H9 (cell line): ENCODE results near the gene PCDHGB2. TPM values are rescaled to one million over a fixed set of nuclear protein-coding genes. Genes with fewer than 3 reads are reported as not detected.

ENCODE experiments used
- DNase-seq: peaks from one replicate; pipeline ENCODE4 v3.0.0-alpha.2; 2017
- H2AFZ ChIP-seq: one replicate; pipeline ENCODE4 v1.6.1; 2013; ENCODE audit warnings: mild to moderate bottlenecking, low read length, control low read depth, moderate library complexity
- H2AK5ac ChIP-seq: 2 replicates; pipeline ENCODE4 v1.6.1; 2013; ENCODE audit warnings: low read length, control low read depth, mixed read lengths; ENCODE audit not compliant: insufficient read length
- H2BK120ac ChIP-seq: one replicate; pipeline ENCODE4 v1.6.1; 2013; ENCODE audit warnings: low read depth, mild to moderate bottlenecking, low read length, control low read depth, inconsistent platforms; ENCODE audit not compliant: poor library complexity, severe bottlenecking
- H2BK12ac ChIP-seq: 2 replicates; pipeline ENCODE4 v1.6.1; 2013; ENCODE audit warnings: low read length, control low read depth, mixed read lengths, low read depth; ENCODE audit not compliant: insufficient read length
- H2BK15ac ChIP-seq: 2 replicates; pipeline ENCODE4 v1.6.1; 2013; ENCODE audit warnings: low read depth, low read length, control low read depth
- H2BK20ac ChIP-seq: one replicate; pipeline ENCODE4 v1.6.1; 2013; ENCODE audit warnings: low read depth, mild to moderate bottlenecking, low read length, control low read depth, inconsistent platforms; ENCODE audit not compliant: poor library complexity, severe bottlenecking
- H2BK5ac ChIP-seq: 2 replicates; pipeline ENCODE4 v1.6.1; 2013; ENCODE audit warnings: low read length, control low read depth, mixed read lengths; ENCODE audit not compliant: insufficient read length
- H3K14ac ChIP-seq: 2 replicates; pipeline ENCODE4 v1.6.1; 2013; ENCODE audit warnings: low read length, control low read depth; ENCODE audit not compliant: insufficient read depth
- H3K18ac ChIP-seq: 2 replicates; pipeline ENCODE4 v1.6.1; 2013; ENCODE audit warnings: low read depth, mild to moderate bottlenecking, mixed read lengths, low read length, control low read depth; ENCODE audit not compliant: insufficient read length
- H3K23ac ChIP-seq: 2 replicates; pipeline ENCODE4 v1.6.1; 2013; ENCODE audit warnings: low read length, control low read depth, mixed read lengths, low read depth; ENCODE audit not compliant: insufficient read length
- H3K23me2 ChIP-seq: 2 replicates; pipeline ENCODE4 v1.6.1; 2013; ENCODE audit warnings: low read depth, mild to moderate bottlenecking, mixed read lengths, low read length, control low read depth; ENCODE audit not compliant: insufficient read length, poor library complexity, severe bottlenecking
- H3K27ac ChIP-seq: 2 replicates; pipeline ENCODE4 v1.5.1; 2013; ENCODE audit warnings: low read length, control low read depth, mixed read lengths, low read depth; ENCODE audit not compliant: insufficient read length
- H3K27me3 ChIP-seq: 2 replicates; pipeline ENCODE4 v1.6.1; 2013; ENCODE audit warnings: low read length, control low read depth, inconsistent platforms; ENCODE audit not compliant: insufficient read depth
- H3K4ac ChIP-seq: 2 replicates; pipeline ENCODE4 v1.6.1; 2013; ENCODE audit warnings: low read depth, mild to moderate bottlenecking, control low read depth, inconsistent platforms, low read length, moderate library complexity
- H3K4me1 ChIP-seq: 2 replicates; pipeline ENCODE4 v1.6.1; 2013; ENCODE audit warnings: low read length, control low read depth, inconsistent platforms; ENCODE audit not compliant: insufficient read depth
- H3K4me2 ChIP-seq: 2 replicates; pipeline ENCODE4 v1.6.1; 2013; ENCODE audit warnings: low read length, control low read depth, mixed read lengths; ENCODE audit not compliant: insufficient read length, insufficient read depth
- H3K56ac ChIP-seq: 2 replicates; pipeline ENCODE4 v1.6.1; 2013; ENCODE audit warnings: low read depth, mild to moderate bottlenecking, mixed read lengths, low read length, control low read depth; ENCODE audit not compliant: insufficient read length
- H3K79me1 ChIP-seq: 2 replicates; pipeline ENCODE4 v1.6.1; 2013; ENCODE audit warnings: low read depth, mild to moderate bottlenecking, moderate library complexity, low read length, control low read depth, inconsistent platforms; ENCODE audit not compliant: insufficient read depth, poor library complexity, severe bottlenecking
- H3K79me2 ChIP-seq: 2 replicates; pipeline ENCODE4 v1.6.1; 2013; ENCODE audit warnings: low read length, control low read depth, inconsistent platforms; ENCODE audit not compliant: insufficient read depth
- H3K9ac ChIP-seq: 2 replicates; pipeline ENCODE4 v1.6.1; 2013; ENCODE audit warnings: low read length, control low read depth, mixed read lengths; ENCODE audit not compliant: insufficient read length; ENCODE audit errors: extremely low read depth
- H3K9me3 ChIP-seq: one replicate; pipeline ENCODE4 v1.6.1; 2013; ENCODE audit warnings: low read depth, low read length, inconsistent platforms; ENCODE audit not compliant: control insufficient read depth
- H3T11ph ChIP-seq: one replicate; pipeline ENCODE4 v1.6.1; 2013; ENCODE audit warnings: mild to moderate bottlenecking, low read length, control low read depth, inconsistent platforms
- H4K20me1 ChIP-seq: one replicate; pipeline ENCODE4 v1.6.1; 2013; ENCODE audit not compliant: control insufficient read depth, insufficient read length, insufficient read depth
- H4K5ac ChIP-seq: 2 replicates; pipeline ENCODE4 v1.6.1; 2013; ENCODE audit warnings: low read depth, mild to moderate bottlenecking, mixed read lengths, low read length, control low read depth; ENCODE audit not compliant: insufficient read length
- H4K8ac ChIP-seq: replicated peaks from 2 replicates; pipeline ENCODE4 v1.6.1; 2013; ENCODE audit warnings: low read length, control low read depth, mixed read lengths, low read depth; ENCODE audit not compliant: insufficient read length
- H4K91ac ChIP-seq: 2 replicates; pipeline ENCODE4 v1.6.1; 2013; ENCODE audit warnings: low read depth, mild to moderate bottlenecking, moderate library complexity, mixed read lengths, low read length, control low read depth; ENCODE audit not compliant: insufficient read length
- H3K27ac Mint-ChIP-seq, 3 experiments: 2 replicates in 2 of 3; 3 replicates in 1 of 3; pipeline ENCODE4 v1.8.0; 2020 to 2021; ENCODE audit warnings: mixed read lengths in 3 of 3, mild to moderate bottlenecking in 1 of 3, moderate library complexity in 1 of 3
- H3K27me3 Mint-ChIP-seq: 2 replicates; pipeline ENCODE4 v1.8.0; 2021; ENCODE audit warnings: low read depth, mild to moderate bottlenecking, moderate library complexity, mixed read lengths
- H3K36me3 Mint-ChIP-seq, 3 experiments: 2 replicates in 2 of 3; 3 replicates in 1 of 3; pipeline ENCODE4 v1.8.0; 2020 to 2021; ENCODE audit warnings: low read depth in 3 of 3, mixed read lengths in 3 of 3; ENCODE audit not compliant: insufficient read depth in 1 of 3
- H3K4me1 Mint-ChIP-seq, 2 experiments: 2 replicates each; pipeline ENCODE4 v1.8.0; 2020; ENCODE audit warnings: mixed read lengths in 2 of 2
- H3K4me3 Mint-ChIP-seq, 2 experiments: 2 replicates in 1 of 2; 3 replicates in 1 of 2; pipeline ENCODE4 v1.8.0; 2020 to 2021; ENCODE audit warnings: mild to moderate bottlenecking in 2 of 2, mixed read lengths in 2 of 2, moderate library complexity in 1 of 2
- H3K9me3 Mint-ChIP-seq, 2 experiments: 2 replicates in 1 of 2; 3 replicates in 1 of 2; pipeline ENCODE4 v1.8.0; 2020; ENCODE audit warnings: mild to moderate bottlenecking in 2 of 2, mixed read lengths in 2 of 2, moderate library complexity in 1 of 2
- CTCF ChIP-seq: fragments of 200-600 bp; sonication (generic); conservative IDR thresholded peaks from 3 replicates; pipeline ENCODE4 v1.8.0; 2021; ENCODE audit warnings: antibody characterized with exemption, mild to moderate bottlenecking
- WGBS: extraction: QIAGEN DNeasy Blood & Tissue Kit; methylation state at CpG from one replicate; pipeline ENCODE4 v1.1.7; 2013; ENCODE audit warnings: missing lambda C conversion rate, low lambda C conversion rate, mixed read lengths; ENCODE audit not compliant: insufficient read length; ENCODE audit errors: extremely low coverage; 5-methylcytosine and 5-hydroxymethylcytosine counted together
- total RNA-seq: library from RNA; stranded (reverse); gene quantifications from 2 replicates; pipeline ENCODE4 v1.2.1, GENCODE V29; 2021

Gene PCDHGB2
- total RNA-seq, 1 experiment from 2014 or later = 3.8 TPM

- WGBS = no CpG with 5 or more reads among the region's 5 CpGs
- TF ChIP-seq CTCF = no peak
- Histone ChIP-seq H3K56ac (no peak overlapping the region), H3K79me2 (peaks cover 6% of the 10 kb centered on the region; the same call in 1 of the 2 replicates), H3K14ac (peak overlapping the region; percentile 8; the same call in 1 of the 2 replicates), H3K4me2 (peak overlapping the region; percentile 100), H4K8ac (no peak overlapping the region), H3K9me3 (peaks cover 22% of the 10 kb centered on the region), H4K5ac (peak overlapping the region; percentile 81), H3K4ac (no peak overlapping the region; the same call in 1 of the 2 replicates), H2BK120ac (no peak overlapping the region), H3K23me2 (peaks cover 3% of the 10 kb centered on the region), H2BK15ac (no peak overlapping the region), H2AFZ (no peak overlapping the region), H3K18ac (no peak overlapping the region), H3K23ac (no peak overlapping the region), H3K4me1 (no peaks in the 10 kb centered on the region), H3K27me3 (no peaks in the 10 kb centered on the region), H2AK5ac (peak overlapping the region; percentile 88), H4K91ac (no peak overlapping the region), H3T11ph (no peak overlapping the region), H2BK5ac (no peak overlapping the region), H4K20me1 (no peaks in the 10 kb centered on the region), H3K79me1 (peaks cover 2% of the 10 kb centered on the region), H2BK12ac (no peak overlapping the region), H3K9ac (peak overlapping the region; percentile 10), H3K27ac (peak overlapping the region; percentile 35), H2BK20ac (no peak overlapping the region)
- Mint-ChIP-seq H3K27ac (peak overlapping the region in 1 of 3 experiments; percentile 100; a peak in 2 of 7 replicates), H3K4me1 (peaks cover 9 to 15% of the 10 kb centered on the region in 2 experiments; a peak in 3 of 4 replicates), H3K27me3 (peaks cover 1% of the 10 kb centered on the region), H3K36me3 (peaks cover 49 to 55% (median 51%) of the 10 kb centered on the region in 3 experiments), H3K4me3 (peak overlapping the region; percentile 97 to 98), H3K9me3 (peaks cover 39 to 78% of the 10 kb centered on the region in 2 experiments)
- DNase-seq = no peak
These were observed 40.1 kb upstream of the PCDHGB2 start for GRCh38 chr5:141319699-141320098.
